HG02852 (cell line): Measurements from ENCODE around the gene DPP3.

ENCODE experiments used
- ATAC-seq: cut with Tn5 transposase; IDR thresholded peaks from one replicate; pipeline ENCODE4 v1.9.1; 2021; ENCODE audit warnings: mild to moderate bottlenecking, moderate library complexity; ENCODE audit not compliant: unreplicated experiment

DPP3 gene

DNA sequence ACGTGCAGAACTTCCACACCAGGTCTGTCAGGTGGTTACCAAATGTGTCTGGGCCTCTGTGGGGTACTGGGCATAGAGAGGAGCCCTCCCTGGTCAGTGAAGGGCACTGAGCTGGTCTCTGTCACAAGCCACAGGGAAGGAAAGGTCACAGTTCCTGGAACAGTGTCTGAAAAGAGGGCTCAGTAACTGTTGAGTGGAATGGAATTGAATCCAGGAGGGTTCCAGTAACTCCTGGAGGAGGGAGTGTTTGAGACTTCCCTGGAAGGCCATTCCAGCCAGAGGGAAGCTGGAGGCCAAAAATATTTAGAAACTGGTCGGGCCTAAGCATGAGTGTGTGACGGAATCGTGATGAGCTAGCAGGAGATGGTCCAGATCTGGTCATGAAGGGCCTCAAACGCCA, 74.4 kb downstream of the DPP3 start:
- ATAC-seq: no peak

DNA sequence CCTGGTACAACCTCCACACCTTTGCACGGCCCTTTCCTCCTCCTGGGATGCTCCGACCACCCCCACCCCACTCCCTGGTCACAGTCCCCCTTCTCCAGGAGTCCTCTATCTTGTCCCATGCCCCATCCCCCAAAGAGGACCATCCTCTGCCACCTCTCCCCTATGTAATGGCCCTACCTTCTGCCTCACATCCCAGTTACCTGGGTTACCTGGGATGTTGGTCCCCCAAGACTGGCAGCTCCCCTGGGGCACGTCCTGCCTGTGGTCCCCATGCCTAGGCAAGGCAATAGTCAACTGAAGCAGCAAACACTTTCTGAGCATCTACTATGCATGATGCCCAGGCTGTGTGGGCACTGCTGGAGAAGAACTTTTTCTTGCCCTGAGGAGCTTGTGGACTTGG, 75.2 kb downstream of the DPP3 start:
- no peak for ATAC-seq

DNA sequence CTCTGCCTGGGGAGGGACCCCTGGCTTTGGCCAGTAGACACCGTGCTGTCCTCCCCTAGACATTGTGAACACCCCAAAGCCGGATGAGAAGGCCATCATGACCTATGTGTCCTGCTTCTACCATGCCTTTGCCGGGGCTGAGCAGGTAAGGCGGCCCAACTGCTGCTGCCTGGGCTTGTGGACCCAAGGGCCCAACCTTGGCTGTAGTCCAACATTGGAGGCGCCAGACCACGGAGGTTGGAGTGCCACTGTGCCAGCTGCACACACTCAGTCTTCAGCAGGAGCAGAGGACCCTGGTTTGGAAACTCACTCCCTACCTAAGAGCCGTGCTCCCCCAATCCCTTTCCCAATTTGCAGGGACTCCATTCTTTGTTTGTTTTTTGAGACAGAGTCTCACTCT, 75.9 kb downstream of the DPP3 start:
- ATAC-seq: no peak

DNA sequence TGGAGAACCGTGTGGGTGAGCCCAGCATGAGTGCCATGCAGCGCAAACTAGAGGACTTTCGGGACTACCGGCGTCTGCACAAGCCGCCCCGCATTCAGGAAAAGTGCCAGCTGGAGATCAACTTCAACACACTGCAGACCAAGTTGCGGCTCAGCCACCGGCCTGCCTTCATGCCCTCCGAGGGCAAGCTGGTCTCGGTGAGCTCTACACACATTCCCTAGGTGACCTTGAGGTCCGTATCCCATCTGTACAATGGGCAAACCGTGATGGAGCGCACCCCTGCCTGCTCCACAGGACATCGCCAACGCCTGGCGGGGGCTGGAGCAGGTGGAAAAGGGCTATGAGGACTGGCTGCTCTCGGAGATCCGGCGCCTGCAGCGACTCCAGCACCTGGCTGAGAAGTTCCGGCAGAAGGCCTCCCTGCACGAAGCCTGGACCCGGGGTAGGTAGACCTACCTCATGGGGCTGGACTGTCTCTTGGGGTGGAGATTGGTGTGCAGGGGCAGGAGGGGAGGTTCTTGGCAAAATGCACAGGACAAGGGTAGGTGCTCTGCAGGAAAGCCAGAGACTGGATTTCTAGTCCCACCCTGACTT, 77.6 kb downstream of the DPP3 start:
- no peak for ATAC-seq
